ENCODE results near the gene COL10A1. TPM values are rescaled to one million over a fixed set of nuclear protein-coding genes. Genes with fewer than 3 reads are reported as not detected.

The COL10A1 gene
- total RNA-seq, 2 donors from 2014 or later, result not detected

- Histone ChIP-seq H3K9ac (ENCODE audit: low read depth in 2 of 2, low read length in 2 of 2) (no peak overlapping the region), H3K27me3 (no peaks in the 10 kb centered on the region), H3K36me3 (no peaks in the 10 kb centered on the region), H3K4me1 (no peaks in the 10 kb centered on the region), H3K9me3 (no peaks in the 10 kb centered on the region), H3K27ac (no peak overlapping the region), H3K4me3 (no peak overlapping the region)
- TF ChIP-seq, protein P1, sequence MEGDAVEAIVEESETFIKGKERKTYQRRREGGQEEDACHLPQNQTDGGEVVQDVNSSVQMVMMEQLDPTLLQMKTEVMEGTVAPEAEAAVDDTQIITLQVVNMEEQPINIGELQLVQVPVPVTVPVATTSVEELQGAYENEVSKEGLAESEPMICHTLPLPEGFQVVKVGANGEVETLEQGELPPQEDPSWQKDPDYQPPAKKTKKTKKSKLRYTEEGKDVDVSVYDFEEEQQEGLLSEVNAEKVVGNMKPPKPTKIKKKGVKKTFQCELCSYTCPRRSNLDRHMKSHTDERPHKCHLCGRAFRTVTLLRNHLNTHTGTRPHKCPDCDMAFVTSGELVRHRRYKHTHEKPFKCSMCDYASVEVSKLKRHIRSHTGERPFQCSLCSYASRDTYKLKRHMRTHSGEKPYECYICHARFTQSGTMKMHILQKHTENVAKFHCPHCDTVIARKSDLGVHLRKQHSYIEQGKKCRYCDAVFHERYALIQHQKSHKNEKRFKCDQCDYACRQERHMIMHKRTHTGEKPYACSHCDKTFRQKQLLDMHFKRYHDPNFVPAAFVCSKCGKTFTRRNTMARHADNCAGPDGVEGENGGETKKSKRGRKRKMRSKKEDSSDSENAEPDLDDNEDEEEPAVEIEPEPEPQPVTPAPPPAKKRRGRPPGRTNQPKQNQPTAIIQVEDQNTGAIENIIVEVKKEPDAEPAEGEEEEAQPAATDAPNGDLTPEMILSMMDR (IDR thresholded peaks at IDR 0.05), result no peak
- DNase-seq, result no peak
- intact Hi-C loops (cut with DNase I), result no loop called here
Observed at GRCh38 chr6:116168148-116168547, 42.2 kb upstream of the COL10A1 start.

DNA sequence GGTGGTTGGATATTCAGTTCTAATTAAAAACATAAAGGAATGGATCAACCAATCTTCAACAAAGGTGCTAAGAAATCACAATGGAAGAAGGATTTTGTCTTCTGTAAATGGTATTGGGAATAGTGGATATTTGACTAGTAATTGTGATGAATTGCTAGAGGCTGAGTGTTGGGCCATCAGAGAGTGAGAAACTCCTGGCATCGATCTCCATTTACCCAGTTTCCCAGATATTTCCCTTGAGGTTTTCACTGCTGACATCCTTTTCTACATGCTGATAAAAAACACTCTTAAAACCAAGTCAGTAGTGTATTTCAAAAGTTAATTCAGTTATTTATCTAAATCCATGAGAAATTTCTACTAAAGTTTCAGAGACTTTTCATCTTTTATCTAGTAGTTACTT lies 40.4 kb upstream of the COL10A1 start:
- Histone ChIP-seq H3K36me3 (no peaks in the 10 kb centered on the region), H3K27ac (no peak overlapping the region), H3K9me3 (no peaks in the 10 kb centered on the region), H3K4me3 (no peak overlapping the region), H3K9ac (ENCODE audit: low read depth in 2 of 2, low read length in 2 of 2) (no peak overlapping the region), H3K4me1 (no peaks in the 10 kb centered on the region), H3K27me3 (no peaks in the 10 kb centered on the region)
- no peak for DNase-seq
- intact Hi-C loops (cut with DNase I), result no loop called here
- TF ChIP-seq, protein P1 (IDR thresholded peaks at IDR 0.05), result no peak

DNA sequence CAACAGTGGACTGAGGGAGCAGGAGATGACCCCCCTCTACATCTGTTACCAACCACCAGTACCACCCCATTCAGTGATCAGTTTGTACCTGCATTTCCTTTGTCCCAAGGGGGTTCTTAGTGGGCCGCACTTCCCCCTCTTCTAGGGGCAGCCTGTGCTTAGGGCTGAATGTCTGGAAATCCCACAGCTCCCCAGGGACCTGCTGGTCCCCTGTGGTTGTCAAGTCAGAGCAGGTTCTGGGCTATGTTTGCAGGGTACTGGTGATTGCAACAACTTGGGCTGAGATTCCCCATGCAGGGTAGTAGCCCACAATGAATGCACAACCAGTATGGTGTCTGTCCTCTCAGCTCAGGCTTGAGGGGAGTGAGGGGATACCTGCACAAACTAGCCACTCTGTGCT lies 39.7 kb upstream of the COL10A1 start:
- H3K9me3 ChIP-seq, result no peaks in the 10 kb centered on the region
- intact Hi-C loops (cut with DNase I), result no loop called here
- TF ChIP-seq, protein P1 (IDR thresholded peaks at IDR 0.05), result no peak

DNA sequence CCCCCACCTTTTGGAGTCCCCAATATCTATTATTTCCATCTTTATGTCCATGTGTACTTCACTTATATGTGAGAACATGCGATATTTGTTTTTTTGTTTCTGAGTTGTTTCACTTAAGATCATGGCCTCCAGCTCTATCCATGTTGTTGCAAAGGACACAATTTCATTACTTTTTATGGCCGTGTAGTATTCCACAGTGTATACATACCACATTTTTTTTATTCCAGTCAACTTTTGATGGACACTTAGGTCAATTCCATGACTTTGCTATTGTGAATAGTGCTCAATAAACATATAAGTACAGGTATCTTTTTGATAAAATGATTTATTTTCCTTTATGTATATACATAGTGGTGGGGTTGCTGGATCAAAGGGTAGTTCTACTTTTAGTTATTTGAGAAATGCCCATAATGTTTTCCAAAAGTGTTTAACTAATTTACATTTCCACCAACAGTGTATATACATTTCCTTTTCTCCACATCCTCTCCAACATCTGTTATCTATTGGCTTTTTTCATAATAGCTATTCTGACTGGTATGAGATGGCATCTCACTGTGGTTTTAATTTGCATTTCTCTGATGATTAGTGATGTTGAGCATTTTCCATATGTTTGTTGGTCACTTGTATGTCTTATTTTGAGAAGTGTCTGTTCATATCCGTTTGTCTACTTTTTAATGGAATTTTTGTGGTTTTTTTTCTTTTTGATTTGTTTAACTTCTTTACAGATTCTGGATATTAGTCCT lies 34.0 kb upstream of the COL10A1 start:
- TF ChIP-seq, protein P1 (IDR thresholded peaks at IDR 0.05), result no peak
- no peak for DNase-seq
- Histone ChIP-seq H3K36me3 (no peaks in the 10 kb centered on the region), H3K4me1 (no peaks in the 10 kb centered on the region), H3K27me3 (no peaks in the 10 kb centered on the region), H3K9me3 (no peaks in the 10 kb centered on the region), H3K4me3 (no peak overlapping the region), H3K27ac (no peak overlapping the region), H3K9ac (ENCODE audit: low read depth in 2 of 2, low read length in 2 of 2) (no peak overlapping the region)
- intact Hi-C loops (cut with DNase I), result no loop called here

More for the DNA sequence above, 39.7 kb upstream of the COL10A1 start:
- no peak overlapping the region for H3K9ac ChIP-seq (ENCODE audit: low read depth in 2 of 2, low read length in 2 of 2)
- H3K27me3 ChIP-seq, result no peaks in the 10 kb centered on the region
- no peak overlapping the region for H3K27ac ChIP-seq
- H3K4me1 ChIP-seq, result no peaks in the 10 kb centered on the region
- no peak overlapping the region for H3K4me3 ChIP-seq
- no peaks in the 10 kb centered on the region for H3K36me3 ChIP-seq
- no peak for DNase-seq

DNA sequence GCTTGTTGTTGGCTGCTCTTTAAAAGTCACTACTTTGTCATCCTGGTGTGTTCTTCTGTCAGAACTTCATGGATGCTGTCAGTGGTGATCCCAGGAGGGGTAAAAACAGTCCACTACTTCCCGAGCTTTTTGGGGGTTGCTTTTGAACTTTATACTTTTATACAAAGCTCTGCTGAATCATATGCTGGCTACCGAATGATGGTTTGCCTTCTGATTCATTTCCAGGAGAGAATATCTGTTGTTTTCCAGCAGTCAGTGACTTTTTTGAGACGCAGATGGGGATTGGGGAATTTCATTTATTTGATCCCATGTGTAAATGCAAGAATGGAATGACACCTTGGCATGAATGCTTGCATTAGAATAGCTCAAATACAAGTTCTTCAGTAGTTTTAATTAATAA lies 32.7 kb upstream of the COL10A1 start:
- Histone ChIP-seq H3K9me3 (no peaks in the 10 kb centered on the region), H3K27ac (no peak overlapping the region), H3K36me3 (no peaks in the 10 kb centered on the region), H3K9ac (ENCODE audit: low read depth in 2 of 2, low read length in 2 of 2) (no peak overlapping the region), H3K4me3 (no peak overlapping the region), H3K27me3 (no peaks in the 10 kb centered on the region), H3K4me1 (no peaks in the 10 kb centered on the region)
- intact Hi-C loops (cut with DNase I), result no loop called here
- DNase-seq, result no peak
- TF ChIP-seq, protein P1 (IDR thresholded peaks at IDR 0.05), result no peak

Data from colonic mucosa (tissue), 4 donors.